HepG2 (cell line): ENCODE results near the gene UNC5C. TPM values are rescaled to one million over a fixed set of nuclear protein-coding genes. Genes with fewer than 3 reads are reported as not detected.

ENCODE experiments used
- ATAC-seq: fragments of 200-7000 bp; cut with Tn5 transposase; 3 replicates; pipeline ENCODE4 v1.9.1; 2020; ENCODE audit warnings: mild to moderate bottlenecking, moderate library complexity
- BruUV-seq: library from RNA; stranded (reverse); fragments of 400-500 nt; replicated peaks from 2 replicates; lab custom pipeline; 2021; lab: Mats Ljungman, UMichigan
- CTCF ChIA-PET: fragments of 300-600 bp; formaldehyde crosslinking; extraction: SDS; loops from one replicate; lab custom pipeline; 2021; ENCODE audit warnings: low total read pairs, inconsistent platforms, low intra/inter-chr PET ratio; lab: Yijun Ruan, JAX
- POLR2A ChIA-PET: fragments of 350-600 bp; sonication (Branson Sonifier 250); formaldehyde crosslinking; loops from one replicate; lab custom pipeline; 2020; ENCODE audit warnings: antibody characterized with exemption, inconsistent platforms; lab: Yijun Ruan, JAX
- DNase-seq: peaks from one replicate; pipeline ENCODE4 v3.0.0-alpha.2; 2015; ENCODE audit warnings: low spot score
- FAIRE-seq: peaks from 3 replicates; lab custom pipeline; 2011; peaks lifted over from hg19 to GRCh38; lab: Jason Lieb, UNC
- H2AFZ ChIP-seq: one replicate; pipeline ENCODE4 v1.6.1; 2011; ENCODE audit warnings: low read length, inconsistent platforms
- H3K27ac ChIP-seq: fragments of 300-600 bp; 3 replicates; pipeline ENCODE4 v1.8.0; 2011; ENCODE audit warnings: mixed run types, mild to moderate bottlenecking, mixed read lengths, low read length, inconsistent platforms; ENCODE audit not compliant: insufficient read depth; ENCODE audit errors: extremely low read length
- H3K27me3 ChIP-seq, 2 experiments: fragments of 200-600 bp in 1 of 2; 2 replicates in 1 of 2; 3 replicates in 1 of 2; pipeline versions ENCODE4 v1.6.0 to v1.8.0; 2011; ENCODE audit warnings: low read length in 2 of 2, mild to moderate bottlenecking in 2 of 2, moderate library complexity in 2 of 2, inconsistent platforms in 1 of 2; ENCODE audit not compliant: insufficient read depth in 2 of 2, control insufficient read depth in 1 of 2
- H3K36me3 ChIP-seq, 2 experiments: fragments of 200-600 bp in 1 of 2; replicated peaks in 1 of 2; 2 replicates in 1 of 2; 3 replicates in 1 of 2; pipeline versions ENCODE4 v1.5.1 to v1.8.0; 2011; ENCODE audit warnings: low read length in 2 of 2, inconsistent platforms in 1 of 2; ENCODE audit not compliant: insufficient read depth in 2 of 2, control insufficient read depth in 1 of 2
- H3K4me1 ChIP-seq: 2 replicates; pipeline ENCODE4 v1.5.1; 2012; ENCODE audit warnings: low read length, inconsistent platforms; ENCODE audit not compliant: insufficient read depth
- H3K4me2 ChIP-seq: 2 replicates; pipeline ENCODE4 v1.6.0; 2011; ENCODE audit warnings: low read depth, low read length, inconsistent platforms
- H3K4me3 ChIP-seq, 3 experiments: fragments of 200-600 bp in 1 of 3; sonication (generic), shearing (Covaris generic) in 1 of 3; replicated peaks in 1 of 3; 2 replicates each; pipeline ENCODE4 v1.5.1; 2011 to 2016; ENCODE audit warnings: low read length in 3 of 3, inconsistent platforms in 2 of 3, low read depth in 2 of 3, mild to moderate bottlenecking in 2 of 3, control low read depth in 1 of 3, mixed read lengths in 1 of 3; ENCODE audit not compliant: insufficient read depth in 1 of 3
- H3K79me2 ChIP-seq: one replicate; pipeline ENCODE4 v1.6.1; 2011; ENCODE audit warnings: low read length, inconsistent platforms; ENCODE audit not compliant: insufficient read depth
- H3K9ac ChIP-seq: 2 replicates; pipeline ENCODE4 v1.6.0; 2011; ENCODE audit warnings: mild to moderate bottlenecking, low read depth, low read length, inconsistent platforms; ENCODE audit not compliant: insufficient read depth
- H3K9me3 ChIP-seq: 2 replicates; pipeline ENCODE4 v1.5.1; 2012; ENCODE audit warnings: mild to moderate bottlenecking, low read length
- H4K20me1 ChIP-seq: 2 replicates; pipeline ENCODE4 v1.6.0; 2011; ENCODE audit warnings: inconsistent platforms, mild to moderate bottlenecking, low read length, moderate library complexity; ENCODE audit not compliant: insufficient read depth
- CBX1 ChIP-seq: IDR thresholded peaks from one replicate; pipeline ENCODE4 v1.6.1; 2016; ENCODE audit warnings: antibody characterized with exemption, low read depth
- CERS6 ChIP-seq: sonication (generic); formaldehyde crosslinking; IDR thresholded peaks from 2 replicates; pipeline ENCODE4 v1.5.0; 2020; ENCODE audit warnings: missing genetic modification reagents
- DPF2 ChIP-seq: sonication (generic); formaldehyde crosslinking; IDR thresholded peaks from 2 replicates; pipeline ENCODE4 v1.4.0; 2020; ENCODE audit warnings: mild to moderate bottlenecking, low read depth, missing genetic modification reagents, borderline replicate concordance
- KAT2B ChIP-seq: fragments of 150-350 bp; IDR thresholded peaks from 2 replicates; pipeline ENCODE4 v1.6.1; 2014; ENCODE audit warnings: low read depth, low read length, borderline replicate concordance
- MED13 ChIP-seq: sonication (generic); formaldehyde crosslinking; IDR thresholded peaks from 2 replicates; pipeline ENCODE4 v1.5.0; 2020; ENCODE audit warnings: missing genetic modification reagents
- NFATC3 ChIP-seq: sonication (generic); formaldehyde crosslinking; IDR thresholded peaks from 2 replicates; pipeline ENCODE4 v1.5.1; 2020; ENCODE audit warnings: mild to moderate bottlenecking, missing genetic modification reagents
- PHB2 ChIP-seq: fragments of 450-650 bp; IDR thresholded peaks from 2 replicates; pipeline ENCODE4 v1.6.1; 2018; ENCODE audit not compliant: partially characterized antibody
- SCMH1 ChIP-seq: sonication (generic); formaldehyde crosslinking; IDR thresholded peaks from 2 replicates; pipeline ENCODE4 v1.9.0; 2021; ENCODE audit warnings: missing genetic modification reagents, mild to moderate bottlenecking, borderline replicate concordance
- SMAD1 ChIP-seq: sonication (generic); formaldehyde crosslinking; IDR thresholded peaks from 2 replicates; pipeline ENCODE4 v1.4.0; 2020; ENCODE audit warnings: missing genetic modification reagents, low read depth, mild to moderate bottlenecking, borderline replicate concordance
- SMARCC2 ChIP-seq: fragments of 450-650 bp; IDR thresholded peaks from 2 replicates; pipeline ENCODE4 v1.6.1; 2017; ENCODE audit warnings: antibody characterized with exemption, mild to moderate bottlenecking
- TAF15 ChIP-seq: fragments of 200-400 bp; formaldehyde crosslinking; IDR thresholded peaks from one replicate; pipeline ENCODE4 v1.6.1; 2018; ENCODE audit warnings: mild to moderate bottlenecking, low read depth, low read length; ENCODE audit not compliant: poor library complexity, severe bottlenecking
- TFDP1 ChIP-seq: IDR thresholded peaks from 2 replicates; pipeline ENCODE4 v1.6.1; 2016; ENCODE audit warnings: missing compliant biosample characterization, missing genetic modification reagents, borderline replicate concordance
- YEATS4 ChIP-seq: sonication (generic); formaldehyde crosslinking; IDR thresholded peaks from 2 replicates; pipeline ENCODE4 v1.4.0; 2020; ENCODE audit warnings: missing genetic modification reagents, borderline replicate concordance
- ZMAT3 ChIP-seq: sonication (generic); formaldehyde crosslinking; conservative IDR thresholded peaks from 2 replicates; pipeline ENCODE4 v1.7.0; 2021; ENCODE audit warnings: missing genetic modification reagents
- ZNF251 ChIP-seq: sonication (generic); formaldehyde crosslinking; IDR thresholded peaks from 2 replicates; pipeline ENCODE4 v1.9.0; 2021; ENCODE audit warnings: mild to moderate bottlenecking, missing genetic modification reagents
- ZNF629 ChIP-seq: sonication (generic); formaldehyde crosslinking; conservative IDR thresholded peaks from 2 replicates; pipeline ENCODE4 v1.5.0; 2020; ENCODE audit warnings: missing genetic modification reagents
- ZNF776 ChIP-seq: sonication (generic); formaldehyde crosslinking; IDR thresholded peaks from 2 replicates; pipeline ENCODE4 v1.4.0; 2020; ENCODE audit warnings: mild to moderate bottlenecking, missing genetic modification reagents
- ZNF781 ChIP-seq: sonication (generic); formaldehyde crosslinking; IDR thresholded peaks from 2 replicates; pipeline ENCODE4 v1.5.1; 2020; ENCODE audit warnings: borderline replicate concordance, mild to moderate bottlenecking, missing genetic modification reagents; ENCODE audit errors: not compliant biosample characterization
- WGBS: methylation state at CpG from one replicate; pipeline ENCODE4 v1.1.6; 2017; ENCODE audit warnings: low lambda C conversion rate; 5-methylcytosine and 5-hydroxymethylcytosine counted together
- in situ Hi-C: cut with HindIII; loops from 2 replicates; pipeline ENCODE4 v1.10.0; 2017; ENCODE audit warnings: low pct_unique_long_range_greater_than_20kb; ENCODE audit not compliant: extremely low pct_ligation_motif_present
- intact Hi-C: fragments of 100-400 bp; cut with micrococcal nuclease; formaldehyde crosslinking; loops from one replicate; pipeline ENCODE4 v1.10.0; 2022; ENCODE audit not compliant: unreplicated experiment
- polyA plus RNA-seq, 8 experiments: library from polyadenylated mRNA; depleted of rRNA in 3 of 8; stranded (reverse) in 7 of 8; unstranded in 1 of 8; fragments of >200 nt; fragmentation: Illumina TruSeq in 4 of 8; extraction: Trizol in 4 of 8; gene quantifications; 2 replicates each; pipeline versions ENCODE4 v1.2.1 to v1.2.3, GENCODE V29; 2011 to 2016; ENCODE audit warnings: low read depth in 4 of 8, missing spikeins in 1 of 8, mixed read lengths in 1 of 8; ENCODE audit not compliant: insufficient read depth in 1 of 8
- total RNA-seq, 5 experiments: library from RNA; depleted of rRNA; stranded (reverse); fragments of >200 nt; fragmentation: Illumina TruSeq; extraction: Trizol; gene quantifications; 2 replicates each; pipeline ENCODE4 v1.2.3, GENCODE V29; 2016; ENCODE audit warnings: low read depth in 1 of 5

UNC5C gene
- total and polyA plus RNA-seq, 2 of the 13 experiments (the other 11 are each of a cell fraction or from before 2014, with no cell fraction given), result not detected

- in situ Hi-C loops, result no loop called here
Observed at GRCh38 chr4:95256108-95256835, 292.5 kb downstream of the UNC5C start.

GRCh38 chr4:95255396-95256107 is 293.2 kb downstream of the UNC5C start:
- no peaks in the 10 kb centered on the region for H3K9me3 ChIP-seq
- H3K27ac ChIP-seq, result no peak overlapping the region
- H3K27me3 ChIP-seq, result no peaks in the 10 kb centered on the region
- no peak overlapping the region for H3K4me2 ChIP-seq
- DNase-seq (no peak), FAIRE-seq (no peak), ATAC-seq (no peak)
- ChIA-PET POLR2A (no interaction called here), CTCF (no interaction called here)
- H3K4me3 ChIP-seq, result no peak overlapping the region
- H2AFZ ChIP-seq, result no peak overlapping the region
- no peaks in the 10 kb centered on the region for H3K4me1 ChIP-seq
- 12% methylated on average over 8 of the region's 8 CpGs for WGBS
- intact Hi-C loops (no loop called here), in situ Hi-C loops (no loop called here)
- H4K20me1 ChIP-seq, result no peaks in the 10 kb centered on the region
- H3K9ac ChIP-seq, result no peak overlapping the region
- H3K36me3 ChIP-seq, result no peaks in the 10 kb centered on the region
- H3K79me2 ChIP-seq, result no peaks in the 10 kb centered on the region
- no TSS peak for BruUV-seq
- TF ChIP-seq SMARCC2 (no peak), ZNF776 (no peak), ZMAT3 (CRISPR knock-in tag) (no peak), ZNF251 (CRISPR knock-in tag) (no peak), CERS6 (no peak), PHB2 (no peak), ZNF781 (CRISPR knock-in tag) (no peak), ZNF629 (no peak), DPF2 (CRISPR knock-in tag) (no peak), TFDP1 (CRISPR knock-in tag) (no peak), TAF15 (no peak), KAT2B (no peak), SCMH1 (no peak), MED13 (CRISPR knock-in tag) (no peak), NFATC3 (CRISPR knock-in tag) (no peak)

More at GRCh38 chr4:95256108-95256835, 292.5 kb downstream of the UNC5C start:
- H3K4me1 ChIP-seq, result no peaks in the 10 kb centered on the region
- no peaks in the 10 kb centered on the region for H3K79me2 ChIP-seq
- no peaks in the 10 kb centered on the region for H4K20me1 ChIP-seq
- no peaks in the 10 kb centered on the region for H3K9me3 ChIP-seq
- H3K4me3 ChIP-seq, result no peak overlapping the region
- TF ChIP-seq SMAD1 (no peak), CBX1 (no peak), YEATS4 (CRISPR knock-in tag) (no peak)
- intact Hi-C loops, result no loop called here
- POLR2A ChIA-PET, result no interaction called here
- no peaks in the 10 kb centered on the region for H3K36me3 ChIP-seq
- H3K9ac ChIP-seq, result no peak overlapping the region
- no peak overlapping the region for H2AFZ ChIP-seq
- no peak for FAIRE-seq
- no peak overlapping the region for H3K27ac ChIP-seq
- no peaks in the 10 kb centered on the region for H3K27me3 ChIP-seq
- DNase-seq, result no peak
- BruUV-seq, result no TSS peak
- CTCF ChIA-PET, result no interaction called here
- 2% methylated on average over 6 of the region's 6 CpGs for WGBS
- no peak for ATAC-seq
- H3K4me2 ChIP-seq, result no peak overlapping the region
